Stimulated activated CD4-positive, alpha-beta T cell treated with anti-CD3 and anti-CD28 coated beads, TNF-alpha, amount 100 ng/mL, for 48 hours (primary cell): ENCODE data around the gene TACC2.
"Not testable (repeated sequence)": the region's sequence is repeated elsewhere in the genome, so short reads cannot be mapped to it uniquely, and the experiment has no call there.

ENCODE experiments used
- DNase-seq, 3 donors: peaks; one replicate each; pipeline ENCODE4 v3.0.0-alpha.2; 2020; ENCODE audit warnings: low read depth in 3 of 3

The TACC2 gene

GRCh38 chr10:122087436-122087835, 98.5 kb downstream of the TACC2 start:
- DNase-seq = no peak

GRCh38 chr10:122089311-122090017, 100.5 kb downstream of the TACC2 start:
- DNase-seq = no peak

- DNase-seq = no peak
Observed at GRCh38 chr10:122091722-122092121, 102.8 kb downstream of the TACC2 start.

GRCh38 chr10:122093076-122093475, 104.1 kb downstream of the TACC2 start:
- no peak for DNase-seq

GRCh38 chr10:122096181-122096580, 107.2 kb downstream of the TACC2 start:
- not testable (repeated sequence) for DNase-seq

GRCh38 chr10:122096705-122097104, 107.7 kb downstream of the TACC2 start:
- no peak for DNase-seq

- no peak for DNase-seq
Observed at GRCh38 chr10:122097935-122098334, 109.0 kb downstream of the TACC2 start.

GRCh38 chr10:122098924-122099323, 110.0 kb downstream of the TACC2 start:
- DNase-seq = no peak

- no peak for DNase-seq
Observed at GRCh38 chr10:122099562-122099961, 110.6 kb downstream of the TACC2 start.

- no peak for DNase-seq
Observed at GRCh38 chr10:122102146-122102868, 113.3 kb downstream of the TACC2 start.

GRCh38 chr10:122102869-122103525, 114.0 kb downstream of the TACC2 start:
- no peak for DNase-seq

- no peak for DNase-seq
Observed at GRCh38 chr10:122103592-122103991, 114.6 kb downstream of the TACC2 start.

- not testable (repeated sequence) for DNase-seq
Observed at GRCh38 chr10:122108786-122109185, 119.8 kb downstream of the TACC2 start.

- no peak for DNase-seq
Observed at GRCh38 chr10:122112021-122112616, 123.2 kb downstream of the TACC2 start.

GRCh38 chr10:122112625-122113160, 123.7 kb downstream of the TACC2 start:
- no peak for DNase-seq

GRCh38 chr10:122113161-122113944, 124.4 kb downstream of the TACC2 start:
- DNase-seq = no peak

GRCh38 chr10:122113945-122114747, 125.2 kb downstream of the TACC2 start:
- no peak for DNase-seq

GRCh38 chr10:122115874-122116273, 126.9 kb downstream of the TACC2 start:
- no peak for DNase-seq

GRCh38 chr10:122116331-122116730, 127.4 kb downstream of the TACC2 start:
- DNase-seq = no peak

- no peak for DNase-seq
Observed at GRCh38 chr10:122117475-122117874, 128.5 kb downstream of the TACC2 start.
